ENCODE measurements around the gene LRRK1.

Gene LRRK1

GRCh38 chr15:101112336-101113113, 193.4 kb downstream of the LRRK1 start:
- peaks cover 9% of the 10 kb centered on the region; the same call in 1 of the 2 replicates for H3K27me3 ChIP-seq (ENCODE audit: insufficient read depth, low read length)

DNA sequence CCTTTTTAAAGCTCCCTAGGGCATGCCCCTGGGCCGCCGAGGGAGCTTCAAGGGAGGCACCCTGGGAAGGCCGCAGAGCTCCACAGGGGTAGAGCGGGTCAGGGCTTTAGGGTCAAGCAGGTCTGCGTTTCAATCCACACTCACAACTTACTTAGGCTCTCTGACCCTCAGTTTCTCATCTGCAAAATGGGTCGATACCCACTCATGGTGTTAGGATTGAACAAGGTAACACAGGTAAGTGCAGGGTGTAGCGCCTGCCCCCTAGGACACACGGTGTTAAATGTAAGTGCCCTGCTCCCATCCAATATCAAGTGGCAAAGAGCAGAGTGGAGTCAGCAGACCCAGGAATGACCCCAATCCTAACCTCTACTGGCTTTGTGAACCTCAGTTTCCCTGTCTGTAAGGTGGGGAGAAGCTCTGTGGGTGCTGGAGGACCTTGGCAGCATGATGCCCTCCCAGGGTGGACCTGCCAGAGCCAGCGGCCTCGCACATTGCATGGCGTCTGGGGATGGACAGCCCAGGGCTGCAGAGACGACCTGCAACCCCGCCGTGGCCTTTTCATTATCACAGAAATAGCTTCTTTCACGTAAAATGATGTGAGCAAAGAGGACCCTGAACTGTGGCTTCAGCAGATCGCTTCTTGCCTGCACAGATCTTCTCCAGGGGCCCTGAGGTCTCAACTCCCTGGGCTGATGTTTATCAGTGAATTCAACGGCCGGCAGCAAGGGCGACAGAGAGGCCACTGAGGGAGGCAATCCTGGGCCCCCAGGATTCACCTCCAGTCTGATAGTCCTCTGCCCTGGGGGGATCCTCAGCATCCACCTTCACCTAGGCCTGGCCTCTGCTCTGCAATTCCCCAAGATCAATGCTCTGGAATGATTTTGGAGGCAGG, 194.2 kb downstream of the LRRK1 start:
- Histone ChIP-seq H3K9me2 (ENCODE audit: low read depth, low read length) (no peaks in the 10 kb centered on the region), H3K27me3 (ENCODE audit: insufficient read depth, low read length) (peaks cover 8% of the 10 kb centered on the region; the same call in 1 of the 2 replicates), H3K27ac (ENCODE audit: low read depth, low read length, poor library complexity, severe bottlenecking) (no peak overlapping the region), H4K20me1 (ENCODE audit: insufficient read depth, low read length) (no peaks in the 10 kb centered on the region), H3K9me3 (ENCODE audit: low read length) (no peaks in the 10 kb centered on the region), H3K4me3 (ENCODE audit: low read depth, low read length, poor library complexity, severe bottlenecking) (no peak overlapping the region), H3K79me2 (ENCODE audit: insufficient read depth, low read length) (no peaks in the 10 kb centered on the region), H3K4me2 (ENCODE audit: low read length) (no peak overlapping the region), H2AFZ (ENCODE audit: low read length) (no peak overlapping the region), H3F3A (ENCODE audit: insufficient read depth, low read length) (no peaks in the 10 kb centered on the region), H3K9ac (ENCODE audit: low read length) (no peak overlapping the region), H3K4me1 (ENCODE audit: insufficient read depth, low read length, severe bottlenecking) (no peaks in the 10 kb centered on the region), H3K36me3 (ENCODE audit: insufficient read depth, low read length) (no peaks in the 10 kb centered on the region)
- TF ChIP-seq CTCF (IDR thresholded peaks at IDR 0.05; ENCODE audit: low read length), result no peak
- TF ChIP-seq EZH2 (IDR thresholded peaks at IDR 0.05; ENCODE audit: borderline replicate concordance, low read length), result no peak

More at GRCh38 chr15:101112336-101113113, 193.4 kb downstream of the LRRK1 start:
- H3K4me1 ChIP-seq (ENCODE audit: insufficient read depth, low read length, severe bottlenecking), result no peaks in the 10 kb centered on the region
- H2AFZ ChIP-seq (ENCODE audit: low read length), result no peak overlapping the region
- no peak overlapping the region for H3K4me3 ChIP-seq (ENCODE audit: low read depth, low read length, poor library complexity, severe bottlenecking)
- H3K79me2 ChIP-seq (ENCODE audit: insufficient read depth, low read length), result no peaks in the 10 kb centered on the region
- H3F3A ChIP-seq (ENCODE audit: insufficient read depth, low read length), result no peaks in the 10 kb centered on the region
- H3K4me2 ChIP-seq (ENCODE audit: low read length), result no peak overlapping the region
- TF ChIP-seq EZH2 (IDR thresholded peaks at IDR 0.05; ENCODE audit: borderline replicate concordance, low read length) (no peak), CTCF (IDR thresholded peaks at IDR 0.05; ENCODE audit: low read length) (no peak)
- no peaks in the 10 kb centered on the region for H4K20me1 ChIP-seq (ENCODE audit: insufficient read depth, low read length)
- no peaks in the 10 kb centered on the region for H3K9me3 ChIP-seq (ENCODE audit: low read length)
- H3K36me3 ChIP-seq (ENCODE audit: insufficient read depth, low read length), result no peaks in the 10 kb centered on the region
- no peak overlapping the region for H3K9ac ChIP-seq (ENCODE audit: low read length)
- H3K9me2 ChIP-seq (ENCODE audit: low read depth, low read length), result no peaks in the 10 kb centered on the region
- H3K27ac ChIP-seq (ENCODE audit: low read depth, low read length, poor library complexity, severe bottlenecking), result no peak overlapping the region

DNA sequence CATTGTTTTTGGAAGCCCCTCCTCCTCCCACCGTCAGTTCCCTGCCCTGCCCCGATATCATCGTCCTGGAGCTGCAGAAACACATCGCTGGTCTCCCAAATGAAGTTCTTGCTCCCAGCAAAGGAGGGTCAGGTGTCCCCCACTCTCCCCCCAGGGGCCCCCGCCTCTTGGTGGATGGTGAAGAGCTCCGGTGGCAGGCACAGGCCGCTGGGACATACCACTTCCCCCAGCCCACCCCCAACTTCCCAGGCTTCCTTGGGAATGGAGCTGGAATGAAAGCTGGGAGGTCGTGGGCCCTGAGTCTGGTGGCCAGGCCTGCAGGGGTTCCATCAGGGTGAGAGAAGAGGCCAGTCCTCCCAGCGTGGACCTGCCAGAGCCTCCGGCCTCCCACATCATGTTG, 195.0 kb downstream of the LRRK1 start:
- H3K27ac ChIP-seq (ENCODE audit: low read depth, low read length, poor library complexity, severe bottlenecking), result no peak overlapping the region
- H3K9me2 ChIP-seq (ENCODE audit: low read depth, low read length), result no peaks in the 10 kb centered on the region
- H3K79me2 ChIP-seq (ENCODE audit: insufficient read depth, low read length), result no peaks in the 10 kb centered on the region
- no peaks in the 10 kb centered on the region for H3K4me1 ChIP-seq (ENCODE audit: insufficient read depth, low read length, severe bottlenecking)
- no peaks in the 10 kb centered on the region for H3K36me3 ChIP-seq (ENCODE audit: insufficient read depth, low read length)
- no peak overlapping the region for H3K4me2 ChIP-seq (ENCODE audit: low read length)
- no peaks in the 10 kb centered on the region for H3F3A ChIP-seq (ENCODE audit: insufficient read depth, low read length)
- no peak overlapping the region for H3K4me3 ChIP-seq (ENCODE audit: low read depth, low read length, poor library complexity, severe bottlenecking)
- H3K27me3 ChIP-seq (ENCODE audit: insufficient read depth, low read length), result peaks cover 8% of the 10 kb centered on the region; the same call in 1 of the 2 replicates
- H2AFZ ChIP-seq (ENCODE audit: low read length), result no peak overlapping the region
- TF ChIP-seq CTCF (IDR thresholded peaks at IDR 0.05; ENCODE audit: low read length) (no peak), EZH2 (IDR thresholded peaks at IDR 0.05; ENCODE audit: borderline replicate concordance, low read length) (no peak)
- no peak overlapping the region for H3K9ac ChIP-seq (ENCODE audit: low read length)
- H3K9me3 ChIP-seq (ENCODE audit: low read length), result no peaks in the 10 kb centered on the region
- no peaks in the 10 kb centered on the region for H4K20me1 ChIP-seq (ENCODE audit: insufficient read depth, low read length)
